CD4-positive, alpha-beta T cell (primary cell): ENCODE data around the gene RAB6B. TPM values are rescaled to one million over a fixed set of nuclear protein-coding genes. Genes with fewer than 3 reads are reported as not detected.

ENCODE experiments used
- ATAC-seq: fragments of 200-7000 bp; cut with Tn5 transposase; one replicate; pipeline ENCODE4 v1.10.0; 2022; ENCODE audit warnings: mild to moderate bottlenecking; ENCODE audit not compliant: poor library complexity
- CTCF ChIA-PET: fragments of 350-600 bp; sonication (Branson Sonifier 250); formaldehyde crosslinking; loops from one replicate; lab custom pipeline; 2021; ENCODE audit warnings: antibody characterized with exemption, inconsistent platforms; lab: Charles Lee
- POLR2A ChIA-PET: fragments of 350-600 bp; sonication (Branson Sonifier 250); formaldehyde crosslinking; loops from one replicate; lab custom pipeline; 2021; ENCODE audit warnings: antibody characterized with exemption, inconsistent platforms; lab: Charles Lee
- DNase-seq, 14 experiments: peaks; one replicate each; pipeline ENCODE4 v3.0.0-alpha.2; 2013 to 2020; ENCODE audit warnings: mixed read lengths in 2 of 14
- H3K27ac ChIP-seq, 2 donors: one replicate each; pipeline versions ENCODE4 v1.5.1 to v1.7.0; 2013; ENCODE audit warnings: low read length in 2 of 2, low read depth in 1 of 2, mild to moderate bottlenecking in 1 of 2
- H3K27me3 ChIP-seq, 2 experiments: 1 replicate in 1 of 2; 2 replicates in 1 of 2; pipeline versions ENCODE4 v1.6.1 to v1.7.0; 2013; ENCODE audit warnings: low read length in 2 of 2, control low read depth in 1 of 2, mild to moderate bottlenecking in 1 of 2, moderate library complexity in 1 of 2; ENCODE audit not compliant: insufficient read depth in 2 of 2, control insufficient read depth in 1 of 2
- H3K36me3 ChIP-seq: one replicate; pipeline ENCODE4 v1.6.1; 2013; ENCODE audit warnings: low read length, control low read depth; ENCODE audit not compliant: insufficient read depth
- H3K4me1 ChIP-seq: one replicate; pipeline ENCODE4 v1.6.1; 2013; ENCODE audit warnings: low read length, control low read depth; ENCODE audit not compliant: insufficient read depth
- H3K4me3 ChIP-seq: one replicate; pipeline ENCODE4 v1.5.1; 2013; ENCODE audit warnings: mild to moderate bottlenecking, low read length, moderate library complexity
- H3K9me3 ChIP-seq, 2 experiments: 1 replicate in 1 of 2; 2 replicates in 1 of 2; pipeline versions ENCODE4 v1.6.1 to v1.7.0; 2013; ENCODE audit warnings: low read length in 2 of 2, mild to moderate bottlenecking in 2 of 2, control low read depth in 1 of 2, moderate library complexity in 1 of 2; ENCODE audit not compliant: control insufficient read depth in 1 of 2, insufficient read depth in 1 of 2
- H3K27ac Mint-ChIP-seq: one replicate; pipeline ENCODE4 v1.8.0; 2020; ENCODE audit warnings: mixed read lengths
- H3K27me3 Mint-ChIP-seq: one replicate; pipeline ENCODE4 v1.8.0; 2021; ENCODE audit warnings: mixed read lengths
- H3K36me3 Mint-ChIP-seq: one replicate; pipeline ENCODE4 v1.8.0; 2021; ENCODE audit warnings: low read depth, mixed read lengths
- H3K4me1 Mint-ChIP-seq: one replicate; pipeline ENCODE4 v1.8.0; 2021; ENCODE audit warnings: low read depth, mixed read lengths
- H3K4me3 Mint-ChIP-seq: one replicate; pipeline ENCODE4 v1.8.0; 2020; ENCODE audit warnings: mild to moderate bottlenecking, mixed read lengths
- H3K9me3 Mint-ChIP-seq: one replicate; pipeline ENCODE4 v1.8.0; 2020; ENCODE audit warnings: mixed read lengths
- CTCF ChIP-seq: fragments of 200-600 bp; IDR thresholded peaks from one replicate; pipeline ENCODE4 v1.8.0; 2022; ENCODE audit warnings: antibody characterized with exemption, mild to moderate bottlenecking
- intact Hi-C, 2 experiments: fragments of 100-400 bp; cut with DNase I in 1 of 2; cut with micrococcal nuclease in 1 of 2; formaldehyde crosslinking; loops; one replicate each; pipeline versions ENCODE4 v1.15.1 to v1.9.0; 2023 to 2025; cut with DNase I, micrococcal nuclease
- total RNA-seq, 174 experiments: library from RNA in 2 of 174; stranded (reverse) in 2 of 174; gene quantifications; one replicate each; pipeline ENCODE4 v1.2.3 and lab custom pipeline; 2021 to 2026

Gene RAB6B
- total RNA-seq, 2 experiments from 2014 or later = not detected

GRCh38 chr3:133905376-133905775 is 9.7 kb upstream of the RAB6B start:
- H3K36me3 Mint-ChIP-seq = no peaks in the 10 kb centered on the region
- Histone ChIP-seq H3K4me1 (no peaks in the 10 kb centered on the region), H3K27ac (no peak overlapping the region), H3K4me3 (no peak overlapping the region), H3K36me3 (no peaks in the 10 kb centered on the region), H3K9me3 (peaks cover 0 to 4% of the 10 kb centered on the region in 2 experiments), H3K27me3 (peaks cover 0 to 2% of the 10 kb centered on the region in 2 experiments)
- ATAC-seq (no peak), DNase-seq (no peak)
- ChIA-PET POLR2A (no interaction called here), CTCF (no interaction called here)
- H3K27me3 Mint-ChIP-seq = peaks cover 5% of the 10 kb centered on the region
- H3K4me1 Mint-ChIP-seq = no peaks in the 10 kb centered on the region
- H3K4me3 Mint-ChIP-seq = no peak overlapping the region
- intact Hi-C loops = no loop called here
- no peak overlapping the region for H3K27ac Mint-ChIP-seq
- no peak for TF ChIP-seq CTCF
- H3K9me3 Mint-ChIP-seq = no peaks in the 10 kb centered on the region

DNA sequence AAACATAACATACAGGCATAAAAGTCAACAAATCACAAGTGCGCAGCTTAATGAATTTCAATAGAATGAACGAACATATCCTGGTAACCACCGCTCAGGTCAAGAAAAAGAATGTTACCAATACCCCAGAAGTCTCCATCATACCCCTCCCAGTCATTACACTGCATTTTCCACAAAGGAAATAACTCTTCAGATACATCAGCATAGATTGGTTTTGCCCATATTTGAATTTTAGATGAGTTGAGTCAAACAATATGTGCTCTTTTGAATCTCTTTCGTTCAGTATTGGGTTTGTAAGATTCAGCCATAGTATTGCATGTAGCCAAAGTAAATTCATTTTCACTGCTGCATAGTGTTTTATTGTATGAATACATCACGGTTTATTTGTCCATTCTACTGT is 6.2 kb upstream of the RAB6B start:
- Mint-ChIP-seq H3K9me3 (no peaks in the 10 kb centered on the region), H3K27ac (no peak overlapping the region), H3K27me3 (peaks cover 20% of the 10 kb centered on the region), H3K4me3 (no peak overlapping the region), H3K36me3 (no peaks in the 10 kb centered on the region), H3K4me1 (no peaks in the 10 kb centered on the region)
- peaks cover 4 to 8% of the 10 kb centered on the region in 2 experiments for H3K27me3 ChIP-seq
- ATAC-seq (no peak), DNase-seq (no peak)
- no peak overlapping the region for H3K27ac ChIP-seq
- intact Hi-C loops = no loop called here
- H3K4me3 ChIP-seq = no peak overlapping the region
- H3K9me3 ChIP-seq = peaks cover 0 to 4% of the 10 kb centered on the region in 2 experiments
- H3K4me1 ChIP-seq = no peaks in the 10 kb centered on the region
- TF ChIP-seq CTCF = no peak
- ChIA-PET POLR2A (no interaction called here), CTCF (no interaction called here)
- H3K36me3 ChIP-seq = no peaks in the 10 kb centered on the region

DNA sequence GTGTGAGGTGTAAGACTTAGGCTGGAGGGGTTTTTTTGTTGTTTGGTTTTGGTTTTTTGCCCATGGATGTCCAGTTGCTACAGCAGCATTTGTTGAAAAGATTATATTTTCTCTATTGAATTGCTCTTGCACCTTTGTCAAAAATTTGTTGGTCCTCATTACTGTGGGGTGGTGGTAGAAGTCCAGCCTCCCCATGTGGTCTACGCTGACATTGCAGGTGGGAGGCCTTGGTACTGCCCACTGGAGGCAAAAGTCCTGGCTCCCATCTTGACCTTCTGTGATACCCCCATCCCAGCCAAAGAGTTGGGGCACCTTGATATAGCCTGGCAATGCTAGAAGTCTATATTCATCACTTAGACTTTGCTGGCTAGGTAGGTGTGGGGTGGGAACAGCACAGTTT is 5.4 kb upstream of the RAB6B start:
- ATAC-seq (no peak), DNase-seq (no peak)
- H3K4me1 Mint-ChIP-seq = no peaks in the 10 kb centered on the region
- CTCF ChIA-PET = no interaction called here
- no peaks in the 10 kb centered on the region for H3K36me3 Mint-ChIP-seq
- peaks cover 28% of the 10 kb centered on the region for H3K27me3 Mint-ChIP-seq
- H3K4me3 ChIP-seq = no peak overlapping the region
- H3K27ac ChIP-seq = no peak overlapping the region
- H3K36me3 ChIP-seq = no peaks in the 10 kb centered on the region
- peaks cover 2% of the 10 kb centered on the region for H3K4me1 ChIP-seq
- H3K9me3 ChIP-seq = peaks cover 0 to 6% of the 10 kb centered on the region in 2 experiments
- H3K9me3 Mint-ChIP-seq = no peaks in the 10 kb centered on the region
- no peak overlapping the region for H3K27ac Mint-ChIP-seq
- intact Hi-C loops = no loop called here
- no peak for TF ChIP-seq CTCF
- POLR2A ChIA-PET = no interaction called here
- no peak overlapping the region for H3K4me3 Mint-ChIP-seq
- peaks cover 11 to 14% of the 10 kb centered on the region in 2 experiments for H3K27me3 ChIP-seq
